Fibroblast of skin of back (primary cell): ENCODE results near the gene LPCAT1.
"Not testable (repeated sequence)": the region's sequence is repeated elsewhere in the genome, so short reads cannot be mapped to it uniquely, and the experiment has no call there.

Experiments
- DNase-seq: peaks from one replicate; pipeline ENCODE4 v3.0.0-alpha.2; 2013

Gene LPCAT1

DNA sequence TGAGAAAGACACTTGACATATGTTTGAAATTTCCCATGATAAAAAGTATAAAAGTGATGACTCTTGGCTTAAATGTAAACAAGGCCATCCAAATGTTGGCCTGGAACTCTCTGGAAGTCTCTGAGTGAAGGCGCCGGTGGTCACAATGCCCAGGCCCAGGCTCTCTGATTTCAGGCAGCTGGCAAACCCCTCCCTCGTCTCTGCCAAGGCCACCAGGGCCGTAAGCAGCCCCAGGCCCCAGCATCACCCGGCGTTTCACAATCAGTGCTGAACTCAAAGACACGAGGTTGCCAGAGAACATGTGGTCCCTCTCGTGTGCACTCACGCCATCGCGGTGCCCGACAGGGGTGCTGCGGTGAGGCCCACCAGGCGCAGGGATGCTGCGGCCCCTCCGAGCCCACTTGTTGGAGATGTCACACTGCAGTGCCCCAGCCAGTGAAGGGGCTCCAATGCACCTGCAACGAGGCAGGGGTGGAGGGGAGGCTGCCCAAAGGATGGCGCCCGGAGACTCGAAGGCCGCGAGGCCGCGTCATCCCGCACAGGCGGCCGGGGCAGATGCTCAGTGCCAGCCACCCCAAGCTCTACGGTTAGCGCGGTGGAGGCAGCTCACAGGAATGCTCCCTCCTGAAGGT, 15.0 kb downstream of the LPCAT1 start:
- DNase-seq = no peak

DNA sequence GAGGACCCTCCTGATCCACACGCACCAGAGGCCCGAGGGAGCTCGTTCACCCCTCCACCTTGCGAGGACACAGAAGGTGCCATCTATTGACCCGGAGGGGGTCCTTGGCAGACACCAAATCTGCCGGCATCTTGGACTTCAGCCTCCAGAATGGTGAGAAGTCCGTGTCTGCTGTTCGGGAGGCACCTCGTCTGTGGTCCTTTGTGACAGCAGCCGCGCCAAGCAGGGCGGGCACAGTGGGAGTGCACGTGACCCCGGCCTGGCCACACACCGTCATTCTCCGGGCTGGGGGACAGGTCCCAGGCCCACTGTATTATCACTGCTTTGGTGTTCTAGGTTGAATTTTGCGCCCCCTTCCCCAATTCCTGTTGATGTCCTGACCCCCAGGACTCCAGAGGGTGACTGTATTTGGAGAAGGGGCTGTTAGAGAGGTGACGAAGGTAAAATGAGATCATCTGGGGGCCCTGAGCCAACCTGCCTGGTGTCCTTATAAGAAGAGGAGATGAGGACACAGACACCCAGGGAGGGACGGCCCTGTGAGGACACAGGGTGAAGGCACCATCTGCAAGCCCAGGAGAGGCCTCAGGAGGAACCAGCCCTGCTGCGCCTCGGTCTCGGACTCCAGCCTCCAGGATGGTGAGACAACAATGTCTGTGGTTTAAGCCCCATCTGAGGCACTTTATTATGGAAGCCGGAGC, 15.7 kb downstream of the LPCAT1 start:
- DNase-seq = no peak

DNA sequence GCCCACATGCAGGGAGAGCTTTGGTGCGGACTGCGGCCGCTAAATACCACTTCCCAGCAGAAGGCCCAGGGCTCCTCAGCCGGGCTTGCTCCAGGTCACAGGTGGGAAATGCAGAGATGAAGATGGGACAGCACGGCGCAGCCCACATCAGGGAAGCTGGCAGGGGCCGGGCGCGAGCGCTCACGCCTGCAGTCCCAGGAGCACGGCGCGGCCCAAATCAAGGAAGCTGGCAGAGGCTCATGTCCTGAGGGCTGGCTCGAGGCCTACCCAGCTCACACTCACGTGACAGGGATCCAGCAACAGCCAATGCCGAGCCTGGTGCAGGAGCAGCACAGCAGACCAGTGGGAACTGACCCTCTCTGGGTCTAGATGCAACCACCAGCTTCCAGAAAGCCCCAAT, 16.3 kb downstream of the LPCAT1 start:
- no peak for DNase-seq

DNA sequence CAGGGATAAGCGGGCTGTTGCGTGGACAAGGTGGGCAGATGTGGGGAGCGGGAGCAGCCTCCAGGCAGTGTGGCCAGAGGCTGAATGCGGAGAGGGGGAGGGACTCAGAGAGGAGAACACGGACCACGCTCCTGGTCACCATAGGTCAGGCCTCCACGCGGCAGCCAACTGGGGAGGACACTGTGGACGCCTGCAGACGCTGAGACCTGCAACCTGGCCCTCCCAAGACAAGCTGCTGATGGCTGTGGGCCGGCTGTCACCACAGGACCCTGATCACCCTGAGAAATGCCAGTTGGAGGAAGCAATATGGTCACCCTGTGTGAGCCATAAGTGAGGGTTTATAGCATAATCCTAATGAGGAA, 16.8 kb downstream of the LPCAT1 start:
- no peak for DNase-seq

DNA sequence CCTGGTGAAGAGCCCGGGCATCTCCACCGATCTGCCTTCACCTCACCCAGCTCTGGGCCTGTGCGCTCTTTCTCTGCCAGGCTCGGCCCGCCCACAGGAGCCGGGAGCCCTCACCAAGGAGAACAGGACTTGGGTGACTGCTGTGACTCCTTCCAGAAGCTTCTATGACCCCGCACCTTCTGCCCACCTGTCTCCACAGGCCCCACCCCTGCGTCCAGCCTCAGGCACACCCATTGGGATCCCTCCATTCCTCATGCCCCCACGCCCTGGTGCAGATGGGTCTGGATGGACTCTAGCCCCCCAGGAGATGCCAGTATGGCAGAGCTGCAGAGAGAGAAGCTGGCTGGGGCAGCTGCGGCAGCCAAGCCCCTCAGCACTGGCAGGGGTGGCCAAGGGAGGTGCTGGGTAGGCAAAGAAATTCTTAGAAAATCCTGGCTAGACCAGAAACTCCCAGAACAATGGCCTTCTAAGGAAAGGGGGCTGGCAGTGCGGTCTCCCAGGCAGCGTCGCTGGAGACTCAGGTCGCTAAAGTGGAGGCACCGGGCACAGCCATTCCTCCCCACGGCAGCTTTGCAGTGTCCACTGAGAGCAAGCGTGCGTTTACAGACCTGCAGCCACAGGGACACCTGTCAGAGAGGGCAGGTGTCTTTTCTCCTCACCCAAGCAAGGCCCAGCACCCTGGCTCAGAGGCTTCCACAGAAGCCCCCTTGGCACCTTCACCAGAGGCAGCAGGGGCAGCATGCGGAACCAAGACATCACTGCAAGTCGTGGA, 17.3 kb downstream of the LPCAT1 start:
- DNase-seq = no peak

DNA sequence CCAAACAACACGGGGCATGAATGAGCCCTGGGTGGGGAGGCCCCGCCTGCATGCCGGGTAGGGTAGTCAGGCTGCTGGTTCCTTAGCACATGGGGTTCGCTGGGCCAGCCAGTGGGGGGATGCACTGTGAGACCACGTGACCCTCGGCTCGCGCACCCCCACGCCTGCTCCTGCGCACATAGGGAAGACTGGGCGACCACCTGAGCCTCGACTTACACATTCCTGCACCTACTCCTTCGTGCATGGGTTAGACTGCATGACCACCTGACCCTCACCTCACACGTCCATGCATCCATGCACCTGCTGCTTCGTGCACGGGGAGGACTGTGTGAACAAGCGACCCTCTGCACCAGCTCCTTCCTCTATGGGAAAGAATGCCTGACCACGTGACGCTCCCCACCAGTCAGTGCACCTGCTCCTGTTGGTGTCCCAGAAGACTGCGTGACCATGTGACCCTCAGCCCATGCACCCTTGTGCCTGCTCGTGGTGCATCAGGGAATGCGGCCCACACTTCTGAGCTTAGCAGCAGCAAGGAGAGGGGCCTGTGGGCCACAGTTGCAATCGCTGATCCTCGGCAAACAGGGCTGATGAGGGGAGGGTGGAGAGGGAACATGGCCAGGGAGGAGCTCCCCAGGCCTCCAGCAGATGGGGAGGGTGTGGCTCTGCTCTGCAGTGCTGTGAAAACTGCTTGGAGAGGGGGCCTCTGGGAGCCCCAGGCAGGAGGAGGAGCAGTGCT, 18.1 kb downstream of the LPCAT1 start:
- DNase-seq = no peak

DNA sequence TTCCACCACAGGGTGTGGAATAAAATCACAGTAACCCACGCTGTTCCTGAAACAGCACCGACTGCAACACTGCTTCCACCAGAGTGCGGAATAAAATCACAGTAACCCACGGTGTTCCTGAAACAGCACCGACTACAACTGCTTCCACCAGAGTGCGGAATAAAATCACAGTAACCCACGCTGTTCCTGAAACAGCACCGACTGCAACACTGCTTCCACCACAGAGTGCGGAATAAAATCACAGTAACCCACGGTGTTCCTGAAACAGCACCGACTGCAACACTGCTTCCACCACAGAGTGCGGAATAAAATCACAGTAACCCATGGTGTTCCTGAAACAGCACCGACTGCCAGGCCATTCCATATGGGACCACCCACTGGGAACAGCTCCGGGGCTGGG, 18.7 kb downstream of the LPCAT1 start:
- not testable (repeated sequence) for DNase-seq

DNA sequence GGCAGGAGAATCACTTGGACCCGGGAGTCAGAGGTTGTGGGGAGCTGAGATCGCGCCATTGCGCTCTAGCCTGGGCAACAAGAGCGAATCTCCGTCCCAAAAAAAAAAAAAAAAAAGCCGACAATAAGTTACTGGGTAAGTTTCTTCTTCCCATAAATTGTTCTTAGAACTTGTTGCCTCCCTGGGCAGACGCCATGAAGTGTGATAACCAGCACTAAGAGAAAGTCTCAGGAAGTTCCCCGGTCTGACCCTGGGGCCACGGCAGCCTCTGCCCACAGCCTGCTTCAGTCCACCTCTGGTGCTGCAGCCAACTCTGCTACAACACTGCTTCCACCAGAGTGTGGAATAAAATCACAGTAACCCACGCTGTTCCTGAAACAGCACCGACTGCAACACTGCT, 19.1 kb downstream of the LPCAT1 start:
- DNase-seq = no peak

DNA sequence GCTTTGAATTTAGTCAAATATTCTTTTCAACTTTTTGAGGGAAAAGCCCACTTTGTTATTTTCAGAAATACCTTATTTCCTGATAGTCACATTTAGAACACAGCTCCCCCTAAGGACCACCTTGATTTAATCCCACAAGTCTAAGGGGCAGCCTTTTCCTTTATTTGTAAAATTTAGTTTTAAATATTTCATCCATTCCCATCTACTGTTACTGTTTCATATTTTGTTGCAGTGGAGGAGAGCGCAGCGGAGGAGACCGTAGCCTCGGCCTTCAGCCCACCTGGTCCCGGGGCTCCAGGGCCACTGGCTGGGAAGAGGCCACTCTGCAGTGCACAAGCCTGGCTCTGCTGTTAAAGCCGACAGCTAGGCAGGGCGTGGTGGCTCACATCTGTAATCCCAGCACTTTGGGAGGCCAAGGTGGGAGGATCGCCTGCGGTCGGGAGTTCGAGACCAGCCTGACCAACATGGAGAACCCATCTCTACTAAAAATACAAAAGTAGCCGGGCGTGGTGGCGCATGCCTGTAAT, 19.6 kb downstream of the LPCAT1 start:
- DNase-seq = no peak

DNA sequence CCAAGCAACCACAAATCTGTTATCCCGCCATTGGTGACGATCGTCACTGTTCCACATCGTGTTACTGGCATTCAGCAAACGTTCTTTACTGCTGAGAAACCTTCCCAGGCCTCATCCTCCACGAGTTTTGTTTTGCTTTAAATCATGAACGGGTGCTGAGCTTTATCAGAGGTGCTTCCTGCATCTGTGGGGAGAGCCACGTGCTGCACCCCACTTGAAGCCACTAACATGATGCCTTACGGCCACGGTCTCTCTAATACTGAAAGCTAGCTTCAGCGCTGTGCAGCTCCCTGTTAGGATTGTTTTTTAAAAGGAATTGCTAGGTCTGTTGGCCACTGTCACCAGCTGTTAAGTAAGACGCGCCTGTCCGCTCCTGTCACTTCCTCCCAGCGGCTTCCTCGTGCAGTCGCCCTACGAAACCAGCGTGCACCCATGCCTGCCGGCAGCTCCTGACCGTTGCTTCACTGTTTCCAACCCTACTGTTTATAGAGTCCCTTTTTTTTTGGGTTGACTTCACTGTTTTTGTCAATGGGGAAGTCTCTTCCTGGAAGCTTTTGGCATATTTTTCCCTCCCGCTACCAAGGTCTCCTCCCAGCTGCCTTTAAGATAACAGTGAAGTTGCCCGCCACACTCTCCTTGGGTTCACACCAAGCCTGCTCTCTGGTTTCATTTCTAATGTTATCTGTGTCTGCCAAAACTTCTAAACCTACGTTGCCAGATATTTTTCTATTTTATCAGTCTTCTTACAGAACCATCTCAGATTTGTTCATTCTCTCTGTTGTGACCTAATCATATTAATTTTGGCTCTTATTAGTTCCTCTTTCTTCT, 20.3 kb downstream of the LPCAT1 start:
- no peak for DNase-seq

DNA sequence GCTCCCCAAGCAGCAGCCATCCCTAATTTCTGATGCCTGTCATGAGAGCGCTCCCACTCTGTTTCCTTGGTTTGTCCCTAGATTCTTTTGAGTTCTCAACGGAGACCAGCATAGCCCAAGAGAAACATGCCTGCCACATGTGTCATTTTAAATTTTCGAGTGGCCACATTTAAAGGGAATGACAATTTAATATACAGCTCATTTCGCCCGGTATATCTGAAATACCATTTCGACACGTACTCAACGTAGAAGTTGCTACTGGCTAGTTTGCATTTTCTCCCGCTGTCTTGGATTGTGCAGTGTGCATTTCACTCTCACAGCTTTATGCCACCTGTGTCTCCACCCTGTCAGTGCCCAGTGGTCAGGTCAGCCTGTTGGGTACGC, 21.0 kb downstream of the LPCAT1 start:
- DNase-seq = no peak

DNA sequence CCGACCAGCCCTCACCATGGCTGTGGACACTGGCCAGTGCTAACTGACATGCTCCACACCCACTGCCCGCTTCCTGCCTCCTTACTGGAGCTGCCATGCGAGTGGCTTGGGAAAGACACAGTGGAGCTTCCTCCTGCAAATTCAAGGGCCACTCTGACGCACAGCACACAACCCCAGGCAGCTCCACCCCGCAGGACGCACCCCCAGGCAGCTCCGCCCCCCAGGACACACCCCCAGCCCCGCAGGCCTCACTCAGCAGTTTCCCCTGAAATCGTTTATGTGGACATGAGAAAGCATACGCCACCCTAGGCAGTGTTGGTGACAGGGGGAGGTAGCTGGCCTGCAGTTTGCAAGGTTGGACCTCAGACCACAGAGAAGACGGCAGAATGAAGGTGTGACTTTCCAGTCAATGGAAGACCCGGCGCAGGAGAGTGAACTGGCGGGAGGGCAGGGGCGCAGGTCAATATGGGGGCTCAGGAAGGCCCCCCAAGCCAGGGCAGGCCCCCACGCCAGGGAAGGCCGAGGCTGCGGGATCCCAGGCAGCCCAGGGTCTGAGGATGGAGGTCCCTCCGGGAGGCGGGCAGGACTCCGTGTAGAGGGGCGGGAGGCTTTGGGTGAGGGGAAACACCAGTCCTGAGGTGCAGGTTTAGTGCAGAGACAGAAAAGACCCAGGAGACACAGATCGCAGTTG, 21.6 kb downstream of the LPCAT1 start:
- no peak for DNase-seq

DNA sequence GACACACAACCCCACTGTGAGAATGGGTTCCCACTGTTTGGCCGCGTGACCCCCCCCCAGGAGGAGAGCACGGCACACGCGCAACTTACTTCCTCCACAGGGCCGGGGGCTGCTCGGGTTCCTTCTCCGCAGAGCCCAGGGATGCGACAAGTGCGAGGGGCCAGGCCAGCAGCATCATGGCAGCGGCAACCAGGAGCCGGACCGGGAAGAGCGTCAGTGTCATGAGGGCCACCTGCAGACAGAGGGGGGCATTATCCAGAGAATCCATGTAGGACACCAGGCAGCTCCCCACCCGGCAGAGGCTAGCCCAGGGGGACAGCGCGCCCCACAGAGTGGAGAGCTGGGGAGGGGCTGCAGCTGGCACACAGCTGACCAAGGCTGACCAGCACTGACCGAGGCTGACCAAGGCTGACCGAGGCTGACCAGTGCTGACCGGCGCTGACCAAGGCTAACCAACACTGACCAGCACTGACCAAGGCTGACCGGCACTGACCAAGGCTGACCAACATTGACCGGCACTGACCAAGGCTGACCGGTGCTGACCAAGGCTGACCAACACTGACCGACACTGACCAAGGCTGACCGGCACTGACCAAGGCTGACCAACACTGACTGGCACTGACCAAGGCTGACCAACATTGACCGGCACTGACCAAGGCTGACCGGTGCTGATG, 22.3 kb downstream of the LPCAT1 start:
- no peak for DNase-seq

DNA sequence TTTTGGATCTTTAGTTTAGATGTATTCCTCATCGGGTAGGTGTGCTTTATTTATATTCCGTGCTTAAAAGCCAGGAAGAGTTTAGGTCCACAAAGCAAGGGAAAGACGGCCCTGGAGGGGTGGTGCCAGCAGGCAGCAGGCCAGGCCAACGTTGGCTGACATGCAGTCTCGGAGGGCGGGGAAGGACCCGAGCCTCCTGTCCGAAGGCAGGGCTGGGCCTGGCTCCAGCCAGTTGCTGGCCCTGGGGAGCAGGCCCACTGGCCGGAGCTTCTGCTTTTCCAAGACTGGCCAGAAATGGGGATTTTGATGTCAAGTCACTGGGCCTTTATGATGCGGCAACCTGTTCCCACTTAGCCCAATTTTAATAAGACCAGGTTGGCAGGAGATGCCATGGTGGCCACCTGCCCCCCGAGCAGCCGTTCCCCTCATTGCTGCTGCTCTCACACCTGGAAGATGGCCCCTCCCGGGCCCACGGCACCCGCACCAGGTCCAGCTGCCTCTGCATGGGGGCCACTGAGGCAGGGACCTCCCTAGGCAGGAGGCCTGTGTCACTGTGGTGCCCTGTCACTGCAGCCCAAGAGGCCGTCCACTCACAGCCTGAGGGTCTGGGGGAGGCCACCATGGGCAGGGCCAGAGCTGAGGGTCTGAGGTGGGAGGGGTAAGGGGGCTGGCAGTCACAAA, 23.2 kb downstream of the LPCAT1 start:
- no peak for DNase-seq

DNA sequence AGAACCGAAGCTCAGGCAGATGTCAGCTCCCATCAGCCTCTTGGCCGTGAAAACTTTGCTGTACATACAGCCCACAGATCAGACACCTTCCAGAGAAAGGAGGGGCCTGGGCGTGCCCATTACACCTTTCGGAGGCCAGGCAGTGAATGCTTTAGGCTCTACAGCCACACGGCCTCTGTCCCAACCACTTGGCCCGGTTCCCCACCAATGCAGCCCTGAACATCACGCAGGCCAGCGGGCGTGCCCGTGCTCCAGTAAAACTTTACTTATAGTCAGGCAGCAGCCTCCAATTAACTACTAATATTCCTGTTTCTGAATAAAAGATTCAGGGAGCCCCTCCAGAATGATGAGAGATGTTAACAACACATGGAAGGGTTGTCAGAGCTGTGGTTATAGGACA, 23.9 kb downstream of the LPCAT1 start:
- no peak for DNase-seq

DNA sequence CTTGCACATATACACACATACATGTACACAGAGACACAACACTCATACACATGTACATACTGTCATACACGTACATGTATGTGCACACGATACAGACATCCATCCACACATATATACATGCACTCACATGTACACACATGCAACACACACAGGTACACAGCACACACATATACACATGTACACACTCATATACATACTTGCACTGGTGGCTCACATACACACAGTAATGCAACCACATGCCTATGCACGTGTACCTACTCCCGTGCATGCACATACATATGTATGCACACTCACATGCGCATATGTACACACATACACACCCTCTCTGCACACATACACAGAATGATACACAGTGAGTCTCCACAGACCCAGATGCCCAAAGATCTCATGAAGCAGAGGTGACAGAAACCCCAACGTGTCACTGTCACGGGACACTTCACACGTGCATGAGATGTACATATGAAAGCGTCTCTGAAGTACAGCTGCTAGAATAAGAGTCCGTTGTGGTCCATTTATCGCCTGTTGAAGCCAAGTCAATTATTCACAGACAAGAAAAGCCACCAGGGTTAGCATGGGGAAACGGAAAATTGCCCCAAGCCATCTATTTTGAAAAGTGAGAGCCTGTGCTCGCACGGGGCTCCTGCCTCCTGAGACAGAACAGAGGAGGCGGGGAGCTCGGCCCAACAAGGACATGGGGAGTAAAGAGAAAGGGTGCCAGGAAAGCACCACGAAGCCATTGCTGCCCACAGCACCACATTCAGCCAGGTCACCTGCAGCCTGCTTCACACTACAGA, 24.9 kb downstream of the LPCAT1 start:
- DNase-seq = no peak

DNA sequence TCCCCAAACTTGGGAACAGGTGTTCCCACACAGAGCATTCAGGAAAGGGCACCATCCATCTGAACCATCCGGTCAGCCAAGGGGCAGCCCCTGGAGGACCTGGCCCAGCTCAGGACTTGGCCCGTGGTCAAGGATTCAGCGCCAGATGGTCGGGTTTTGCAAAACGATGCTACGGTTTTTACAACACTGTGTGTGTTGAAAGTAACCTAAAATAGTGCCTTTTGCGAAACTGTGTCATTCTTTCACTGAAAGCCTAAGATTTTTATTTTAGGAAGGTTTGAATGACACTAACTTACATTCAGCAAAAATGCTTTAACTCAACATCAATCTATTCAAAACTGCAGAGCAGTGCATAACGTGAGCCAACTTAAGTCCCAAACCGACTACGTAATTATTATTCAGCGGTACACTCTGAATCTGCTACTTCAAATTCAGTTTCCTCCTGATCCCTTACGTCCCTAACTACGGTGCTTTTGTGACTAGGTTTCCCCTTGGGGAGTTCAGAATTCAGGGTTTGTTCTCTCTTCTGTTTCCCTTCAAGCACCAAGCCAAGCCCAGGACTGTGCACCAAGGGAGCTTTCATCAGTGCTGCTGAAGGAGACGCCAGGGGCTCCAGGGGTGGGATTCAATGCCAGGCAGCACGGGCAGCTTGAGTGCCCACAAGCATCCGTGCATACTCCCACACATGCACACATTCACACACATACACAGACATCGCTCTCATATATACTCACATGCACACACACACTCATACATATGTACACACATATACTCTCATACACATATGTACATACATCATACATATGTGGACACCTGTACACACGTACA, 25.8 kb downstream of the LPCAT1 start:
- no peak for DNase-seq

DNA sequence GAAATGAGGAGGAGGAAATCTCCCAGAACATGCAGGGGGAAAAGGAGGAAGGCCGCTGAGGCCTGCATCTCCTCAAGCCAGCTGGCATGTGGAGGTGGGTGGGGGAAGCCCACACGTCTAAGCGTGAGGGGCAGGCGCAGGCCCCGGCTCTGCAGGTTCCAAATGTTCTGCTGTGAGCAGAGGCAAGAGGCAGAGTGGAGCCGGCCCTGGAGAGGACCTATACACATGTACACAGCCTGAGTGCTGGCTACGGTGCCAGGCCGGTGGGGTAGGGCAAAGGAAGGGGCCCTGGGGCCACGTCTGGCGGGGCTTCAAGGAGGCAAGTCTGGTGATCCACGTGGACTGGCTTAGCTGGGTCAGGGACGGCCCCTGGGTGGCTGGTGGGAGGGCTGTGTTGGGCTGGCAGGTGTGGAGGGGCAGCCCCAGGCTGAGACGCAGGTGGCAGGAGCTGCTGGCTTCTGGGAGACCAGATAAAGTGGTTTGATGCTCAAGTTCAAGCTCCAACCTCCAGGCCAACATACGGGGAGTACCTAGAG, 26.4 kb downstream of the LPCAT1 start:
- no peak for DNase-seq
